HG03280 (cell line): ENCODE results near the gene DLK1.

Source experiments
- ATAC-seq: cut with Tn5 transposase; IDR thresholded peaks from one replicate; pipeline ENCODE4 v1.9.1; 2021; ENCODE audit warnings: mild to moderate bottlenecking, moderate library complexity; ENCODE audit not compliant: unreplicated experiment

Gene DLK1

GRCh38 chr14:100732766-100733100 is 6.0 kb downstream of the DLK1 start:
- no peak for ATAC-seq

GRCh38 chr14:100733152-100733850 is 6.6 kb downstream of the DLK1 start:
- ATAC-seq = no peak

- ATAC-seq = no peak
These were observed 7.6 kb downstream of the DLK1 start for GRCh38 chr14:100734031-100734990.

- no peak for ATAC-seq
These were observed 8.6 kb downstream of the DLK1 start for GRCh38 chr14:100735271-100735670.

- no peak for ATAC-seq
These were observed 9.8 kb downstream of the DLK1 start for GRCh38 chr14:100736269-100737180.

GRCh38 chr14:100737526-100737925 is 10.8 kb downstream of the DLK1 start:
- no peak for ATAC-seq

- ATAC-seq = no peak
These were observed 11.6 kb downstream of the DLK1 start for GRCh38 chr14:100738269-100738691.

GRCh38 chr14:100738704-100739131 is 12.0 kb downstream of the DLK1 start:
- no peak for ATAC-seq

- no peak for ATAC-seq
These were observed 12.6 kb downstream of the DLK1 start for GRCh38 chr14:100739306-100739705.

GRCh38 chr14:100740196-100740825 is 13.6 kb downstream of the DLK1 start:
- no peak for ATAC-seq

GRCh38 chr14:100740929-100741328 is 14.2 kb downstream of the DLK1 start:
- no peak for ATAC-seq

- no peak for ATAC-seq
These were observed 15.3 kb downstream of the DLK1 start for GRCh38 chr14:100741966-100742365.

GRCh38 chr14:100746326-100746725 is 19.6 kb downstream of the DLK1 start:
- ATAC-seq = no peak

GRCh38 chr14:100747021-100747586 is 20.4 kb downstream of the DLK1 start:
- ATAC-seq = no peak

GRCh38 chr14:100747736-100748135 is 21.0 kb downstream of the DLK1 start:
- ATAC-seq = no peak

GRCh38 chr14:100748403-100748802 is 21.7 kb downstream of the DLK1 start:
- ATAC-seq = no peak

GRCh38 chr14:100748944-100749343 is 22.3 kb downstream of the DLK1 start:
- ATAC-seq = no peak

- ATAC-seq = no peak
These were observed 23.4 kb downstream of the DLK1 start for GRCh38 chr14:100749967-100750597.

GRCh38 chr14:100750762-100751699 is 24.3 kb downstream of the DLK1 start:
- no peak for ATAC-seq
